ENCODE measurements around the gene TRIM31.
A peak's percentile ranks its signal among the peaks of the same experiment; 100 is the strongest.

The TRIM31 gene

DNA sequence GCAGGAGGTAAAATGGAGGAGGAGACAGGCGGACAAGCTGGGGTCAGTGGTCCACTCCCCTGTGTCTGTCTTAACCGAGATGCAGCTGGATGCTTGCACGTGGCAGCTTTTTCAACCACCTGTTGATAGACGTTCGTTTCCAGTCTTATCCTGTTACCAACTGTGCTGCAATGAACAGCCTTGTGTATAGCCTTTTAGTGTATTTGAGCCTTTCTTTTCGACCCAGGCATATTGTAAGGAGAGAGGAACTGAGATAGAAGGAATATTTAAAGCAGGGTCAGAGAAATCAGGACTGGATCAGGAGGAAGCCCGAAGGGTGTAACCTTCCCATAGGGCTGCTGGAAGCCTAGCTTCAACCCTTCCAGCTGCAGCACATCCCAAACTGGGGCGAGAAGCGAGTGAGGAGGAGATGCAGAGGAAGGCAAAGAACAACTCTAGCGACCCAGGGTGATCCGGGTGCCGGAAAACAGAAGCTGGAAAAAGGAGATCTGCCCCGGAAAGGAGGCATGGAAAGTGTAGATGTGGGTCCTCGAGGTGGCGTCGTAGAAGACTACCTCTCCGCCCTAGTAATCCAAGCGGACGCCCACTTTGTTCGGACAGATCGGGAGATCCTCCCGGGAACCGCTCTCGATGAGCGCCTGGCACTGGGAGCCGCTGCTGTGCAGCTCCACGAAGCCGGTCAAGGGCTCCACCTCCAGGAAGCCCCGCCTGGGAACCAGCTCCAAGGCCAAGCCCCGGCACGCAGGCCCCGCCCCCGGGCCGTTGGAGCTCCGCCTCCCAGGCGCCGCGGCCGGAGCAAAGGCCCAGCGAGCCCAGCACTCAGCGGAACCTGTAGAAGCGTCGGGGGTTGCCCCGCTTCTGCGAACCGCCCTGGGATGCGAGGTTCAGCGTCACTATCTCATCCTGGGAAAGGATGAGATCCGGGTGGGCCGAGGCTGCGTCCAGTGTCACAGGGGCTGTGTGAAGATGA, 11.2 kb downstream of the TRIM31 start (continued):
- no peak for TF ChIP-seq ZNF560 (tag by site-specific recombination; IDR thresholded peaks at IDR 0.05; ENCODE audit: borderline replicate concordance)
- TF ChIP-seq, protein P1, sequence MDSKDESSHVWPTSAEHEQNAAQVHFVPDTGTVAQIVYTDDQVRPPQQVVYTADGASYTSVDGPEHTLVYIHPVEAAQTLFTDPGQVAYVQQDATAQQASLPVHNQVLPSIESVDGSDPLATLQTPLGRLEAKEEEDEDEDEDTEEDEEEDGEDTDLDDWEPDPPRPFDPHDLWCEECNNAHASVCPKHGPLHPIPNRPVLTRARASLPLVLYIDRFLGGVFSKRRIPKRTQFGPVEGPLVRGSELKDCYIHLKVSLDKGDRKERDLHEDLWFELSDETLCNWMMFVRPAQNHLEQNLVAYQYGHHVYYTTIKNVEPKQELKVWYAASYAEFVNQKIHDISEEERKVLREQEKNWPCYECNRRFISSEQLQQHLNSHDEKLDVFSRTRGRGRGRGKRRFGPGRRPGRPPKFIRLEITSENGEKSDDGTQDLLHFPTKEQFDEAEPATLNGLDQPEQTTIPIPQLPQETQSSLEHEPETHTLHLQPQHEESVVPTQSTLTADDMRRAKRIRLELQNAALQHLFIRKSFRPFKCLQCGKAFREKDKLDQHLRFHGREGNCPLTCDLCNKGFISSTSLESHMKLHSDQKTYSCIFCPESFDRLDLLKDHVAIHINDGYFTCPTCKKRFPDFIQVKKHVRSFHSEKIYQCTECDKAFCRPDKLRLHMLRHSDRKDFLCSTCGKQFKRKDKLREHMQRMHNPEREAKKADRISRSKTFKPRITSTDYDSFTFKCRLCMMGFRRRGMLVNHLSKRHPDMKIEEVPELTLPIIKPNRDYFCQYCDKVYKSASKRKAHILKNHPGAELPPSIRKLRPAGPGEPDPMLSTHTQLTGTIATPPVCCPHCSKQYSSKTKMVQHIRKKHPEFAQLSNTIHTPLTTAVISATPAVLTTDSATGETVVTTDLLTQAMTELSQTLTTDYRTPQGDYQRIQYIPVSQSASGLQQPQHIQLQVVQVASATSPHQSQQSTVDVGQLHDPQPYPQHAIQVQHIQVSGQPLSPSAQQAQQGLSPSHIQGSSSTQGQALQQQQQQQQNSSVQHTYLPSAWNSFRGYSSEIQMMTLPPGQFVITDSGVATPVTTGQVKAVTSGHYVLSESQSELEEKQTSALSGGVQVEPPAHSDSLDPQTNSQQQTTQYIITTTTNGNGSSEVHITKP (tag by site-specific recombination; IDR thresholded peaks at IDR 0.05): peak; percentile 100
- TF ChIP-seq ZNF610 (tag by site-specific recombination; IDR thresholded peaks at IDR 0.05; ENCODE audit: borderline replicate concordance): peak; percentile 62; the same call in 1 of the 2 replicates
- TF ChIP-seq REPIN1 (tag by site-specific recombination; IDR thresholded peaks at IDR 0.05; ENCODE audit: low read depth): no peak
- TF ChIP-seq ZNF211 (tag by site-specific recombination; IDR thresholded peaks at IDR 0.05; ENCODE audit: low read depth): no peak
- TF ChIP-seq, protein P2, sequence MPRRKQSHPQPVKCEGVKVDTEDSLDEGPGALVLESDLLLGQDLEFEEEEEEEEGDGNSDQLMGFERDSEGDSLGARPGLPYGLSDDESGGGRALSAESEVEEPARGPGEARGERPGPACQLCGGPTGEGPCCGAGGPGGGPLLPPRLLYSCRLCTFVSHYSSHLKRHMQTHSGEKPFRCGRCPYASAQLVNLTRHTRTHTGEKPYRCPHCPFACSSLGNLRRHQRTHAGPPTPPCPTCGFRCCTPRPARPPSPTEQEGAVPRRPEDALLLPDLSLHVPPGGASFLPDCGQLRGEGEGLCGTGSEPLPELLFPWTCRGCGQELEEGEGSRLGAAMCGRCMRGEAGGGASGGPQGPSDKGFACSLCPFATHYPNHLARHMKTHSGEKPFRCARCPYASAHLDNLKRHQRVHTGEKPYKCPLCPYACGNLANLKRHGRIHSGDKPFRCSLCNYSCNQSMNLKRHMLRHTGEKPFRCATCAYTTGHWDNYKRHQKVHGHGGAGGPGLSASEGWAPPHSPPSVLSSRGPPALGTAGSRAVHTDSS (tag by site-specific recombination; IDR thresholded peaks at IDR 0.05): peak; percentile 71
- TF ChIP-seq, protein P3, sequence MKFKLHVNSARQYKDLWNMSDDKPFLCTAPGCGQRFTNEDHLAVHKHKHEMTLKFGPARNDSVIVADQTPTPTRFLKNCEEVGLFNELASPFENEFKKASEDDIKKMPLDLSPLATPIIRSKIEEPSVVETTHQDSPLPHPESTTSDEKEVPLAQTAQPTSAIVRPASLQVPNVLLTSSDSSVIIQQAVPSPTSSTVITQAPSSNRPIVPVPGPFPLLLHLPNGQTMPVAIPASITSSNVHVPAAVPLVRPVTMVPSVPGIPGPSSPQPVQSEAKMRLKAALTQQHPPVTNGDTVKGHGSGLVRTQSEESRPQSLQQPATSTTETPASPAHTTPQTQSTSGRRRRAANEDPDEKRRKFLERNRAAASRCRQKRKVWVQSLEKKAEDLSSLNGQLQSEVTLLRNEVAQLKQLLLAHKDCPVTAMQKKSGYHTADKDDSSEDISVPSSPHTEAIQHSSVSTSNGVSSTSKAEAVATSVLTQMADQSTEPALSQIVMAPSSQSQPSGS (tag by site-specific recombination; IDR thresholded peaks at IDR 0.05; ENCODE audit: low read depth): no peak
- no peak for TF ChIP-seq ZNF792 (tag by site-specific recombination; IDR thresholded peaks at IDR 0.05)
- TF ChIP-seq, protein P4, sequence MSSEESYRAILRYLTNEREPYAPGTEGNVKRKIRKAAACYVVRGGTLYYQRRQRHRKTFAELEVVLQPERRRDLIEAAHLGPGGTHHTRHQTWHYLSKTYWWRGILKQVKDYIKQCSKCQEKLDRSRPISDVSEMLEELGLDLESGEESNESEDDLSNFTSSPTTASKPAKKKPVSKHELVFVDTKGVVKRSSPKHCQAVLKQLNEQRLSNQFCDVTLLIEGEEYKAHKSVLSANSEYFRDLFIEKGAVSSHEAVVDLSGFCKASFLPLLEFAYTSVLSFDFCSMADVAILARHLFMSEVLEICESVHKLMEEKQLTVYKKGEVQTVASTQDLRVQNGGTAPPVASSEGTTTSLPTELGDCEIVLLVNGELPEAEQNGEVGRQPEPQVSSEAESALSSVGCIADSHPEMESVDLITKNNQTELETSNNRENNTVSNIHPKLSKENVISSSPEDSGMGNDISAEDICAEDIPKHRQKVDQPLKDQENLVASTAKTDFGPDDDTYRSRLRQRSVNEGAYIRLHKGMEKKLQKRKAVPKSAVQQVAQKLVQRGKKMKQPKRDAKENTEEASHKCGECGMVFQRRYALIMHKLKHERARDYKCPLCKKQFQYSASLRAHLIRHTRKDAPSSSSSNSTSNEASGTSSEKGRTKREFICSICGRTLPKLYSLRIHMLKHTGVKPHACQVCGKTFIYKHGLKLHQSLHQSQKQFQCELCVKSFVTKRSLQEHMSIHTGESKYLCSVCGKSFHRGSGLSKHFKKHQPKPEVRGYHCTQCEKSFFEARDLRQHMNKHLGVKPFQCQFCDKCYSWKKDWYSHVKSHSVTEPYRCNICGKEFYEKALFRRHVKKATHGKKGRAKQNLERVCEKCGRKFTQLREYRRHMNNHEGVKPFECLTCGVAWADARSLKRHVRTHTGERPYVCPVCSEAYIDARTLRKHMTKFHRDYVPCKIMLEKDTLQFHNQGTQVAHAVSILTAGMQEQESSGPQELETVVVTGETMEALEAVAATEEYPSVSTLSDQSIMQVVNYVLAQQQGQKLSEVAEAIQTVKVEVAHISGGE (tag by site-specific recombination; conservative IDR thresholded peaks at IDR 0.05; ENCODE audit: low read depth): peak; percentile 11
- no peak for TF ChIP-seq ZNF48 (tag by site-specific recombination; IDR thresholded peaks at IDR 0.05)
- no peak for TF ChIP-seq ZNF239 (tag by site-specific recombination; IDR thresholded peaks at IDR 0.05)
- TF ChIP-seq ZNF366 (tag by site-specific recombination; conservative IDR thresholded peaks at IDR 0.05): peak; percentile 45; the same call in 1 of the 2 replicates
- no peak for TF ChIP-seq ZNF544 (tag by site-specific recombination; IDR thresholded peaks at IDR 0.05)
- no peak for TF ChIP-seq ZNF266 (tag by site-specific recombination; IDR thresholded peaks at IDR 0.05; ENCODE audit: low read depth)
- TF ChIP-seq, protein P5, sequence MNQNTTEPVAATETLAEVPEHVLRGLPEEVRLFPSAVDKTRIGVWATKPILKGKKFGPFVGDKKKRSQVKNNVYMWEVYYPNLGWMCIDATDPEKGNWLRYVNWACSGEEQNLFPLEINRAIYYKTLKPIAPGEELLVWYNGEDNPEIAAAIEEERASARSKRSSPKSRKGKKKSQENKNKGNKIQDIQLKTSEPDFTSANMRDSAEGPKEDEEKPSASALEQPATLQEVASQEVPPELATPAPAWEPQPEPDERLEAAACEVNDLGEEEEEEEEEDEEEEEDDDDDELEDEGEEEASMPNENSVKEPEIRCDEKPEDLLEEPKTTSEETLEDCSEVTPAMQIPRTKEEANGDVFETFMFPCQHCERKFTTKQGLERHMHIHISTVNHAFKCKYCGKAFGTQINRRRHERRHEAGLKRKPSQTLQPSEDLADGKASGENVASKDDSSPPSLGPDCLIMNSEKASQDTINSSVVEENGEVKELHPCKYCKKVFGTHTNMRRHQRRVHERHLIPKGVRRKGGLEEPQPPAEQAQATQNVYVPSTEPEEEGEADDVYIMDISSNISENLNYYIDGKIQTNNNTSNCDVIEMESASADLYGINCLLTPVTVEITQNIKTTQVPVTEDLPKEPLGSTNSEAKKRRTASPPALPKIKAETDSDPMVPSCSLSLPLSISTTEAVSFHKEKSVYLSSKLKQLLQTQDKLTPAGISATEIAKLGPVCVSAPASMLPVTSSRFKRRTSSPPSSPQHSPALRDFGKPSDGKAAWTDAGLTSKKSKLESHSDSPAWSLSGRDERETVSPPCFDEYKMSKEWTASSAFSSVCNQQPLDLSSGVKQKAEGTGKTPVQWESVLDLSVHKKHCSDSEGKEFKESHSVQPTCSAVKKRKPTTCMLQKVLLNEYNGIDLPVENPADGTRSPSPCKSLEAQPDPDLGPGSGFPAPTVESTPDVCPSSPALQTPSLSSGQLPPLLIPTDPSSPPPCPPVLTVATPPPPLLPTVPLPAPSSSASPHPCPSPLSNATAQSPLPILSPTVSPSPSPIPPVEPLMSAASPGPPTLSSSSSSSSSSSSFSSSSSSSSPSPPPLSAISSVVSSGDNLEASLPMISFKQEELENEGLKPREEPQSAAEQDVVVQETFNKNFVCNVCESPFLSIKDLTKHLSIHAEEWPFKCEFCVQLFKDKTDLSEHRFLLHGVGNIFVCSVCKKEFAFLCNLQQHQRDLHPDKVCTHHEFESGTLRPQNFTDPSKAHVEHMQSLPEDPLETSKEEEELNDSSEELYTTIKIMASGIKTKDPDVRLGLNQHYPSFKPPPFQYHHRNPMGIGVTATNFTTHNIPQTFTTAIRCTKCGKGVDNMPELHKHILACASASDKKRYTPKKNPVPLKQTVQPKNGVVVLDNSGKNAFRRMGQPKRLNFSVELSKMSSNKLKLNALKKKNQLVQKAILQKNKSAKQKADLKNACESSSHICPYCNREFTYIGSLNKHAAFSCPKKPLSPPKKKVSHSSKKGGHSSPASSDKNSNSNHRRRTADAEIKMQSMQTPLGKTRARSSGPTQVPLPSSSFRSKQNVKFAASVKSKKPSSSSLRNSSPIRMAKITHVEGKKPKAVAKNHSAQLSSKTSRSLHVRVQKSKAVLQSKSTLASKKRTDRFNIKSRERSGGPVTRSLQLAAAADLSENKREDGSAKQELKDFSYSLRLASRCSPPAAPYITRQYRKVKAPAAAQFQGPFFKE (tag by site-specific recombination; IDR thresholded peaks at IDR 0.05; ENCODE audit: borderline replicate concordance): no peak
- TF ChIP-seq, protein P6, sequence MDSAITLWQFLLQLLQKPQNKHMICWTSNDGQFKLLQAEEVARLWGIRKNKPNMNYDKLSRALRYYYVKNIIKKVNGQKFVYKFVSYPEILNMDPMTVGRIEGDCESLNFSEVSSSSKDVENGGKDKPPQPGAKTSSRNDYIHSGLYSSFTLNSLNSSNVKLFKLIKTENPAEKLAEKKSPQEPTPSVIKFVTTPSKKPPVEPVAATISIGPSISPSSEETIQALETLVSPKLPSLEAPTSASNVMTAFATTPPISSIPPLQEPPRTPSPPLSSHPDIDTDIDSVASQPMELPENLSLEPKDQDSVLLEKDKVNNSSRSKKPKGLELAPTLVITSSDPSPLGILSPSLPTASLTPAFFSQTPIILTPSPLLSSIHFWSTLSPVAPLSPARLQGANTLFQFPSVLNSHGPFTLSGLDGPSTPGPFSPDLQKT (IDR thresholded peaks at IDR 0.05; ENCODE audit: borderline replicate concordance, low read depth, low read length): no peak
- TF ChIP-seq ZIC2 (tag by site-specific recombination; IDR thresholded peaks at IDR 0.05): no peak
- TF ChIP-seq, protein P7, sequence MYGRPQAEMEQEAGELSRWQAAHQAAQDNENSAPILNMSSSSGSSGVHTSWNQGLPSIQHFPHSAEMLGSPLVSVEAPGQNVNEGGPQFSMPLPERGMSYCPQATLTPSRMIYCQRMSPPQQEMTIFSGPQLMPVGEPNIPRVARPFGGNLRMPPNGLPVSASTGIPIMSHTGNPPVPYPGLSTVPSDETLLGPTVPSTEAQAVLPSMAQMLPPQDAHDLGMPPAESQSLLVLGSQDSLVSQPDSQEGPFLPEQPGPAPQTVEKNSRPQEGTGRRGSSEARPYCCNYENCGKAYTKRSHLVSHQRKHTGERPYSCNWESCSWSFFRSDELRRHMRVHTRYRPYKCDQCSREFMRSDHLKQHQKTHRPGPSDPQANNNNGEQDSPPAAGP (tag by site-specific recombination; IDR thresholded peaks at IDR 0.05): 0 out of 2 replicates have a peak, but pooled peaks have one; percentile 26
